ENCODE data around the gene DLG4.

- TF ChIP-seq CTCF (conservative IDR thresholded peaks at IDR 0.05; ENCODE audit: low read length) (no peak), EZH2phosphoT487 (IDR thresholded peaks at IDR 0.05; ENCODE audit: borderline replicate concordance) (no peak)
Measured at GRCh38 chr17:7205561-7205960, 14.1 kb downstream of the DLG4 start.

Measured in Loucy (cell line).